ENCODE measurements around the gene PRSS2. TPM values are rescaled to one million over a fixed set of nuclear protein-coding genes. Genes with fewer than 3 reads are reported as not detected.

PRSS2 gene
- total RNA-seq, 4 donors from 2014 or later, result not detected

- H3K27ac ChIP-seq, result no peak overlapping the region
- H3K9me3 ChIP-seq, result no peaks in the 10 kb centered on the region
- WGBS, 2 donors (ENCODE audit: low coverage in 1 of 2), result 55 to 67% methylated on average over 1 to 2 of the region's 2 CpGs
- H3K4me1 ChIP-seq, result no peaks in the 10 kb centered on the region
- H3K36me3 ChIP-seq, result no peaks in the 10 kb centered on the region
- peaks cover 65% of the 10 kb centered on the region for H3K27me3 ChIP-seq
- ATAC-seq, result no peak
- H3K4me3 ChIP-seq, result no peak overlapping the region
- no peak for TF ChIP-seq POLR2AphosphoS5 (IDR thresholded peaks at IDR 0.05)
- TF ChIP-seq EP300 (IDR thresholded peaks at IDR 0.05), result no peak
- no peak for TF ChIP-seq POLR2A (IDR thresholded peaks at IDR 0.05)
- TF ChIP-seq, protein P1, sequence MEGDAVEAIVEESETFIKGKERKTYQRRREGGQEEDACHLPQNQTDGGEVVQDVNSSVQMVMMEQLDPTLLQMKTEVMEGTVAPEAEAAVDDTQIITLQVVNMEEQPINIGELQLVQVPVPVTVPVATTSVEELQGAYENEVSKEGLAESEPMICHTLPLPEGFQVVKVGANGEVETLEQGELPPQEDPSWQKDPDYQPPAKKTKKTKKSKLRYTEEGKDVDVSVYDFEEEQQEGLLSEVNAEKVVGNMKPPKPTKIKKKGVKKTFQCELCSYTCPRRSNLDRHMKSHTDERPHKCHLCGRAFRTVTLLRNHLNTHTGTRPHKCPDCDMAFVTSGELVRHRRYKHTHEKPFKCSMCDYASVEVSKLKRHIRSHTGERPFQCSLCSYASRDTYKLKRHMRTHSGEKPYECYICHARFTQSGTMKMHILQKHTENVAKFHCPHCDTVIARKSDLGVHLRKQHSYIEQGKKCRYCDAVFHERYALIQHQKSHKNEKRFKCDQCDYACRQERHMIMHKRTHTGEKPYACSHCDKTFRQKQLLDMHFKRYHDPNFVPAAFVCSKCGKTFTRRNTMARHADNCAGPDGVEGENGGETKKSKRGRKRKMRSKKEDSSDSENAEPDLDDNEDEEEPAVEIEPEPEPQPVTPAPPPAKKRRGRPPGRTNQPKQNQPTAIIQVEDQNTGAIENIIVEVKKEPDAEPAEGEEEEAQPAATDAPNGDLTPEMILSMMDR (IDR thresholded peaks at IDR 0.05), result no peak
Observed at GRCh38 chr7:142814451-142814850, 43.7 kb downstream of the PRSS2 start.

- H3K27ac ChIP-seq, result no peak overlapping the region
- TF ChIP-seq, protein P1 (IDR thresholded peaks at IDR 0.05), result no peak
- TF ChIP-seq EP300 (IDR thresholded peaks at IDR 0.05) (no peak), POLR2AphosphoS5 (IDR thresholded peaks at IDR 0.05) (no peak), POLR2A (IDR thresholded peaks at IDR 0.05) (no peak)
- 58 to 76% methylated on average over 2 to 3 of the region's 3 CpGs for WGBS, 2 donors (ENCODE audit: low coverage in 1 of 2)
- ATAC-seq, result no peak
- H3K4me3 ChIP-seq, result no peak overlapping the region
- H3K9me3 ChIP-seq, result no peaks in the 10 kb centered on the region
- H3K27me3 ChIP-seq, result peaks cover 62% of the 10 kb centered on the region
- H3K4me1 ChIP-seq, result no peaks in the 10 kb centered on the region
- no peaks in the 10 kb centered on the region for H3K36me3 ChIP-seq
Observed at GRCh38 chr7:142815134-142815533, 44.4 kb downstream of the PRSS2 start.

DNA sequence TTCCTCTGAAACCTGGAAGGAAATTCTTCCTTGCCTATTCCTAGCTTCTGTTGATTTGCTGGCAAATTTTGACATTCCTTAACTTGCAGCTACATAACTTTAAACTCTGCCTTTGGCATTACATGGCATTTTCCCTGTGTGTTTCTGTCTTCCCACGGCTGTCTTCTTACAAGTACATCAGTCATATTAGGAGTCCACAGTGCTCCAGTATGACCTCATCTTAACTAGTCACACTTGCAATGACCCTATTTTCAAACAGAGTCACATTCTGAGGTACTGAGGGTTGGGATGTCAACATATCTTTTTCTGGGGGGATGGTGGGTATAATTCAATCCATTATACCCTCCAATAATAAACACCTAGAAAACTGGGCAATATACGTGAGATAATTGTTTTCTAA is 46.7 kb downstream of the PRSS2 start:
- WGBS, 2 donors (ENCODE audit: low coverage in 1 of 2), result 60 to 62% methylated on average over 2 of the region's 2 CpGs
- H3K27ac ChIP-seq, result no peak overlapping the region
- H3K36me3 ChIP-seq, result no peaks in the 10 kb centered on the region
- no peak for TF ChIP-seq POLR2AphosphoS5 (IDR thresholded peaks at IDR 0.05)
- no peak for TF ChIP-seq EP300 (IDR thresholded peaks at IDR 0.05)
- peaks cover 49% of the 10 kb centered on the region for H3K27me3 ChIP-seq
- no peaks in the 10 kb centered on the region for H3K4me1 ChIP-seq
- ATAC-seq, result no peak
- H3K4me3 ChIP-seq, result no peak overlapping the region
- H3K9me3 ChIP-seq, result no peaks in the 10 kb centered on the region

DNA sequence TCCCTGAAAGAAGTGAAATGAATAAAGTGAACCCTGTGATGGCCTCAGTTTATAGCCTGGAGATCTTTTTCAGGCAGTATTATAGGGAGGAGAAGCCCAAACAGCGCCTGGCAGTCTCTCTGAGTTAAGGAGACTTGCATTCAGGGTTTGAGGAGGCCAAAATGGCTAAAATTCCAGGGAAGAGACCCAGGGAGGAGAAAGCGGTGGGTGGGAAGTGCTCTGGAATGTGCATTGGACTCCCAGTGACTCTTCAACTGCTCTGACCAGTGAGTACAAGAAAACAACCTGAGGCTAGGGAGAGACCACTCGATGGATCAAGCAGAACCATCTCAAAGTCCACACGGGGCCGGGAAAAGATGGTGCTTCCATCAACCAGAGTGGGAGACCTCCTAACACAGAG is 48.8 kb downstream of the PRSS2 start:
- TF ChIP-seq POLR2AphosphoS5 (IDR thresholded peaks at IDR 0.05), result no peak
- 84 to 94% methylated on average over 3 to 4 of the region's 5 CpGs for WGBS, 2 donors (ENCODE audit: low coverage in 1 of 2)
- H3K27ac ChIP-seq, result no peak overlapping the region

GRCh38 chr7:142822714-142823113 is 51.9 kb downstream of the PRSS2 start:
- Histone ChIP-seq H3K27ac (no peak overlapping the region), H3K9me3 (peaks cover 0 to 14% (median 0%) of the 10 kb centered on the region in 3 donors), H3K36me3 (no peaks in the 10 kb centered on the region), H3K4me3 (no peak overlapping the region), H3K4me1 (no peaks in the 10 kb centered on the region), H3K27me3 (peaks cover 7% of the 10 kb centered on the region)
- ATAC-seq, result no peak
- WGBS, 2 donors (ENCODE audit: low coverage in 1 of 2), result 0 to 4% methylated on average over 1 of the region's 1 CpG
- TF ChIP-seq POLR2A (IDR thresholded peaks at IDR 0.05), result no peak
- TF ChIP-seq, protein P1 (IDR thresholded peaks at IDR 0.05), result no peak
- TF ChIP-seq POLR2AphosphoS5 (IDR thresholded peaks at IDR 0.05), result no peak
- no peak for TF ChIP-seq EP300 (IDR thresholded peaks at IDR 0.05)

More for the DNA sequence above, 48.8 kb downstream of the PRSS2 start:
- no peak for ATAC-seq
- no peak overlapping the region for H3K4me3 ChIP-seq
- peaks cover 29% of the 10 kb centered on the region for H3K27me3 ChIP-seq
- no peaks in the 10 kb centered on the region for H3K36me3 ChIP-seq
- H3K4me1 ChIP-seq, result no peaks in the 10 kb centered on the region
- H3K9me3 ChIP-seq, result peaks cover 0 to 7% (median 0%) of the 10 kb centered on the region in 3 donors

Small RNAs within 50 kb of the gene (small RNA-seq; reads per million reads assigned to genes)
- gene TRBD1 (0 reads per million in 4 donors), gene TRBJ1-1 (0 reads per million in 4 donors), gene TRBJ1-2 (0 reads per million in 4 donors), gene TRBJ1-3 (0 reads per million in 4 donors), gene TRBJ1-4 (0 reads per million in 4 donors), gene TRBJ1-5 (0 reads per million in 4 donors), gene TRBJ1-6 (0 reads per million in 4 donors), gene TRBJ2-1 (0 reads per million in 4 donors), gene TRBJ2-2 (0 reads per million in 4 donors), gene TRBJ2-2P (0 reads per million in 4 donors), gene TRBJ2-3 (0 to 0.13 (median 0) reads per million in 4 donors), gene TRBJ2-4 (0 reads per million in 4 donors), gene TRBJ2-5 (0 reads per million in 4 donors), gene TRBJ2-6 (0 reads per million in 4 donors), gene TRBJ2-7 (0 reads per million in 4 donors)

Other genes with a start within 250 kb of the PRSS2 start
- under 1 TPM in 1 of 4 donors, not detected in 3; 0.94 TPM for gene PRSS1, start 21.5 kb upstream of the PRSS2 start, total RNA-seq
- 10 to 100 TPM in 2 of 4 donors, 1 to 10 TPM in 2; 6.0 to 22.1 (median 9.7) TPM for gene EPHB6, start 84.1 kb downstream of the PRSS2 start, total RNA-seq
- gene TRPV6, start 114.8 kb downstream of the PRSS2 start, total RNA-seq, result under 1 TPM in 1 of 4 donors, not detected in 3; 0.16 TPM
- gene TRPV5, start 162.8 kb downstream of the PRSS2 start, total RNA-seq, result under 1 TPM in 1 of 4 donors, not detected in 3; 0.31 TPM
- gene LLCFC1, start 168.5 kb downstream of the PRSS2 start, total RNA-seq, result not detected
- not detected for gene KEL, start 191.4 kb downstream of the PRSS2 start, total RNA-seq

Measured in gastroesophageal sphincter (tissue), 4 donors.